Choroid plexus epithelial cell (primary cell): ENCODE results near the gene SPRY4.
A peak's percentile ranks its signal among the peaks of the same experiment; 100 is the strongest.

Source experiments
- DNase-seq: peaks from one replicate; pipeline ENCODE4 v3.0.0-alpha.2; 2010; ENCODE audit warnings: low read depth
- H3K4me3 ChIP-seq: 2 replicates; pipeline ENCODE4 v1.5.1; 2011; ENCODE audit warnings: low read depth, mild to moderate bottlenecking, control low read depth, low read length, moderate library complexity
- CTCF ChIP-seq: conservative IDR thresholded peaks from 2 replicates; pipeline ENCODE4 v1.5.1; 2011; ENCODE audit warnings: low read depth, mild to moderate bottlenecking, control low read depth, inconsistent platforms, low read length, moderate library complexity

The SPRY4 gene

DNA sequence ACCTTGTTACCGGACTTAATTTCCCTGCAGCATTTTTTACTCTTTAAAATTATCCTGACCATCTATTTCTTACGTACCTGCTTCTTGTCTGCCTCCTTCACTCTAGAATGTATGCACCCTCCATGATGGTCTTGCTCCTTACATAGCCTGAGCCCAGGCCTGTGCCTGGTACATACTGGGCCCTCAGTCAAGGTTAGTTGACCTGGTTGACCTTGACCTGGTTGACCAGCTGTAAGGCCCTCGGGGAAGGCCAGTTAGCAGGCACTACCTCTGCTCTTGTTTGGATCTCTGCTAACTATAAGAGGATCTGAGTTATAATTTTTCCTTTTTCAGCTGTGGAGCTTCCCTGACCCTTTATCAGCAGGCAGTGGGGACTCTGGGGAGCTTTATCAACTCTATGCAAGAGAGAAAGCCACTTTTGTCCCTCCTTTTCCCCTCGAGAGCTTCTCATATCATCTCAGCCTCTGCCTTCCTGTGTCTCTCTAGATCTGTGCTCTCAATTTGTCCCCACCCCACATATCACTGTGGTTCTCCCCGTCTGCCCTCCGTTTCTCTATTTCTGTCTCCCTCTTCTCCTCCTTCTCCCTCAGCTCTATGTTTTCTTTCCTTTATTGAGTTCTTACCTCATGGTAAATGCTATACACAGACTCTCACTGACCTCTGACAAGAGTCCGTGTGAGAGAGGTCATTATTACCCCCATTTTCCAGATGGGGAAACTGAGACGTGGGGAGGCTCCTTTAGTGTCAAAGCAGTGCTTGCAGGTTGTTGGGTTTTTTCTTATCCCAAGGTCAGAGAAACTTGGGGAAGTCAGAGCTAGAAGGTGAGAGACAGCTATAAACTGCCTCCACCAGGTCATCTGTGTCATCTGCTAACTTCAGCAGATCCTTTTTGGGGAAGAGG lies 28.6 kb downstream of the SPRY4 start:
- no peak overlapping the region for H3K4me3 ChIP-seq
- no peak for DNase-seq
- no peak for TF ChIP-seq CTCF

DNA sequence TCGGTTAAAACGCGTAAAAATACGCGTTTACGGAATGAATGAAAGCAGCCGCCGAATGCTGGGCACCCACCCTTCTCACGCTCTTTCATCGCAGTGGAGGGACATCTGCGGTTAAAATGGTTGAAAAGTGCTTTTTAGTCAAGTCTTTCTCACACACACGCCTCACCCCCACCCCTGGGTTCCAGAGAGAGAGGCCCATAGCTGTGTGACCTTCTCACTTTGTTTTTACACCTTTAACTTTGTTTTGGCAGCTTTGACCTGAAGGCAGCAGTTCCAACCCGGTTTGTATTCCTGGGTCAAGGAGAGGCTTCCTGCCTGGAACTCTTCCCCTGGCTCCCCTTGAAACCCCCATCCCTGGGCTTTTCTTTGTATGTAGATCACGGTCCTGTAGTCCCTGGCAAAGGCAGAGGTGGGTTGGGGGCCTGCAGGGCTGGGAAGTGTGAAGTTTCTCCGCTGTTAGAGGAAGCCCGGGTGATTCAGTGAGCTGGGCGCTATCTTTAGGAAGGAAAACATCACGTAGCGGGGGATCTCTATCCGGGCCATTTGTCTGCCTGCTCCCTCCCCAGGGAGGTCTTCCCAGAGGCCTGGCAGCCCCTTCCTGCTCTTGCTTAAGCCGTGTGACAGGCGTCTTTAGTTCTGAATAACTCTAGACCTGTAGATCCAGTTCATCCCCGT lies 29.6 kb downstream of the SPRY4 start:
- peak; percentile 43 for DNase-seq
- no peak for TF ChIP-seq CTCF
- H3K4me3 ChIP-seq: no peak overlapping the region

- no peak overlapping the region for H3K4me3 ChIP-seq
- no peak for DNase-seq
- TF ChIP-seq CTCF: no peak
Measured at GRCh38 chr5:142293486-142293885, 31.3 kb downstream of the SPRY4 start.

- no peak overlapping the region for H3K4me3 ChIP-seq
- no peak for TF ChIP-seq CTCF
- no peak for DNase-seq
Measured at GRCh38 chr5:142292808-142293207, 32.0 kb downstream of the SPRY4 start.

- no peak overlapping the region for H3K4me3 ChIP-seq
- TF ChIP-seq CTCF: no peak
- DNase-seq: no peak
Measured at GRCh38 chr5:142292249-142292648, 32.6 kb downstream of the SPRY4 start.

- H3K4me3 ChIP-seq: no peak overlapping the region
- no peak for TF ChIP-seq CTCF
- no peak for DNase-seq
Measured at GRCh38 chr5:142290577-142291299, 34.1 kb downstream of the SPRY4 start.
